Thyroid gland (tissue), 4 donors: ENCODE results near the gene BRD4. TPM values are rescaled to one million over a fixed set of nuclear protein-coding genes. Genes with fewer than 3 reads are reported as not detected.

Experiments used
- DNase-seq, 2 donors: peaks; one replicate each; pipeline ENCODE4 v3.0.0-alpha.2; 2019
- H3K27ac ChIP-seq, 3 donors: fragments of 200-600 bp; sonication (generic); 1 replicate in 2 of 3; 2 replicates in 1 of 3; pipeline ENCODE4 v1.5.1; 2016 to 2019; ENCODE audit warnings: mild to moderate bottlenecking in 1 of 3, moderate library complexity in 1 of 3
- H3K27me3 ChIP-seq: fragments of 200-600 bp; sonication (generic); one replicate; pipeline ENCODE4 v1.5.1; 2019
- H3K36me3 ChIP-seq, 2 donors: fragments of 200-600 bp; sonication (generic); one replicate each; pipeline ENCODE4 v1.5.1; 2016 to 2019
- H3K4me1 ChIP-seq, 2 donors: fragments of 200-600 bp; sonication (generic); one replicate each; pipeline ENCODE4 v1.5.1; 2017 to 2019
- H3K4me3 ChIP-seq, 3 donors: fragments of 200-600 bp; sonication (generic); replicated peaks in 1 of 3; 1 replicate in 2 of 3; 2 replicates in 1 of 3; pipeline ENCODE4 v1.5.1; 2016; ENCODE audit warnings: mild to moderate bottlenecking in 1 of 3
- H3K9me3 ChIP-seq: fragments of 200-600 bp; sonication (generic); one replicate; pipeline ENCODE4 v1.5.1; 2017
- POLR2A ChIP-seq, 2 donors: fragments of 450-650 bp; IDR thresholded peaks; one replicate each; pipeline ENCODE4 v1.6.1; 2017; ENCODE audit warnings: antibody characterized with exemption in 2 of 2, mild to moderate bottlenecking in 2 of 2, moderate library complexity in 1 of 2
- WGBS, 2 donors: methylation state at CpG; one replicate each; pipeline ENCODE4 v1.1.5; 2017; 5-methylcytosine and 5-hydroxymethylcytosine counted together
- intact Hi-C: fragments of 100-400 bp; cut with DNase I; formaldehyde crosslinking; loops from one replicate; pipeline ENCODE4 v1.15.1; 2023
- total RNA-seq, 4 donors: library from RNA; depleted of rRNA; stranded (reverse); fragments of >200 nt; gene quantifications; one replicate each; pipeline ENCODE4 v1.2.3, GENCODE V29; 2016
- TF ChIP-seq, protein P1 (sequence below), 6 experiments: fragments of 200-600 bp in 3 of 6; fragments of 450-650 bp in 3 of 6; sonication (generic) in 3 of 6; IDR thresholded peaks; one replicate each; pipeline ENCODE4 v1.5.1; 2016 to 2019; ENCODE audit warnings: antibody characterized with exemption in 6 of 6, mild to moderate bottlenecking in 2 of 6, inconsistent platforms in 1 of 6, moderate library complexity in 1 of 6

BRD4 gene
- total RNA-seq, 4 donors from 2014 or later: 20.8 to 78.1 (median 32.4) TPM

DNA sequence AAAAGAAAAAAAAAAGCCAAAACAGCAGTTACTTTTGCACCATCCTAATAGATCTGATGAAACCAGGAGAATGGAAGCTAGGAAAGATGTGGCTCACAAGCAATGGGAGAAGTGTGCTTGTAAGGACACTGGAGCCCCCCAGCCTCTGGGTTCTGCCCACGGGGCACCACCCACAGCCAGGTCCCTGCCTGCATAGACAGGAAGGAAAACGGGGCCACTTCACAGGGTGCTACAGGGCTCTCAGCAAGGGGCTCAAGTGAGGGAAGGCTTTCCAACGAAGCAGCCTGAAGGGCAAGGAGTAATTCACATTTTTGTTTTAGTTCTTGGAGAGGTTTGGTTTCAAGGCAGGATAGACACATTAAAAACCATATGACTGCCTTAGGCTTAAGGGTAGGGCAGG, 42.7 kb downstream of the BRD4 start:
- WGBS, 2 donors: 12 to 18% methylated on average over 3 of the region's 3 CpGs
- H3K4me3 ChIP-seq: no peak overlapping the region
- no peaks in the 10 kb centered on the region for H3K27me3 ChIP-seq

DNA sequence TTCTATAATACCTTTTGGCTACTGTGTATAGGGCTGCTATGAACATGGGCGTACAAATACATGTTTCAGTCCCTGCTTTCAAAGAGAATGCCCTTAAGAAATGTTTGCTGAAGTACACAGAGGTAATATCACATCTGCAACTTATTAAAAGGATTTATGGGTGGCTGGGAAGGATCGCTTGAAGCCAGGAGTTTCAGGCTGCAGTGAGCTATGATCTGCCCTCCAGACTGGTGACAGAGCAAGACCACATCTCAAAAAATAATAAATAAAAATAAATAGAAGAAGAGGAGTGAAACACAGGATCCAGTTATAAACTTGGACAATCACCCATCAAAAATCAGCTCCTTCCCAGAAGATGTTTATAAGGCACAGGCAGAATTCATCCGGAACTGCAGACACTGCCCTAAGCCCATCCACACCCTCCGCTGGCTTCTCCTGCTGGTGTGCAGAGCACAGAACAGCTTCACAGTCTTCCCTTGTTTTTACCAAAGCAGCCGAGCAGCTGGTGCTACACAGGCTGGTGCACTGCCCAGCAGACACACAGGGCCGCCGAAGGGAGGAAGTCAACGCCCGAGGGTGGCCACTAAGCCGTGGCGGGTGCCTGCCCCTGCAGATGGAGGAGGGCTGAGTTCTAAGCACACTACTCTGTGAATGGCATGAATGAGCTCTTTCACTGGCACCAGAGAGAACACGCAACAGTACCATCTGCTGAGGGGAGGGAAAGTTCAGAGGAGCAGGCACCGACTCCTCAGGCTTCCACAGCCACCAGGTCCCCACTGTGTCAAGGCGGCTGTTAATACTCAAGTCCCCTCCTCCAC, 44.0 kb downstream of the BRD4 start:
- no peaks in the 10 kb centered on the region for H3K27me3 ChIP-seq
- H3K9me3 ChIP-seq: no peaks in the 10 kb centered on the region
- H3K36me3 ChIP-seq: no peaks in the 10 kb centered on the region
- no peak overlapping the region for H3K27ac ChIP-seq
- intact Hi-C loops: no loop called here
- WGBS, 2 donors: 37 to 43% methylated on average over 10 to 13 of the region's 14 CpGs
- H3K4me3 ChIP-seq: no peak overlapping the region
- no peak for TF ChIP-seq POLR2A (IDR thresholded peaks at IDR 0.05)
- TF ChIP-seq, protein P1, sequence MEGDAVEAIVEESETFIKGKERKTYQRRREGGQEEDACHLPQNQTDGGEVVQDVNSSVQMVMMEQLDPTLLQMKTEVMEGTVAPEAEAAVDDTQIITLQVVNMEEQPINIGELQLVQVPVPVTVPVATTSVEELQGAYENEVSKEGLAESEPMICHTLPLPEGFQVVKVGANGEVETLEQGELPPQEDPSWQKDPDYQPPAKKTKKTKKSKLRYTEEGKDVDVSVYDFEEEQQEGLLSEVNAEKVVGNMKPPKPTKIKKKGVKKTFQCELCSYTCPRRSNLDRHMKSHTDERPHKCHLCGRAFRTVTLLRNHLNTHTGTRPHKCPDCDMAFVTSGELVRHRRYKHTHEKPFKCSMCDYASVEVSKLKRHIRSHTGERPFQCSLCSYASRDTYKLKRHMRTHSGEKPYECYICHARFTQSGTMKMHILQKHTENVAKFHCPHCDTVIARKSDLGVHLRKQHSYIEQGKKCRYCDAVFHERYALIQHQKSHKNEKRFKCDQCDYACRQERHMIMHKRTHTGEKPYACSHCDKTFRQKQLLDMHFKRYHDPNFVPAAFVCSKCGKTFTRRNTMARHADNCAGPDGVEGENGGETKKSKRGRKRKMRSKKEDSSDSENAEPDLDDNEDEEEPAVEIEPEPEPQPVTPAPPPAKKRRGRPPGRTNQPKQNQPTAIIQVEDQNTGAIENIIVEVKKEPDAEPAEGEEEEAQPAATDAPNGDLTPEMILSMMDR (IDR thresholded peaks at IDR 0.05): no peak
- peak; percentile 59 to 70 for DNase-seq
- peaks cover 82 to 87% of the 10 kb centered on the region in 2 donors for H3K4me1 ChIP-seq

More for the DNA sequence above, 42.7 kb downstream of the BRD4 start:
- no peak for TF ChIP-seq POLR2A (IDR thresholded peaks at IDR 0.05)
- TF ChIP-seq, protein P1 (IDR thresholded peaks at IDR 0.05): no peak
- no peak for DNase-seq
- intact Hi-C loops: no loop called here
- Histone ChIP-seq H3K27ac (no peak overlapping the region), H3K36me3 (no peaks in the 10 kb centered on the region), H3K9me3 (no peaks in the 10 kb centered on the region), H3K4me1 (peaks cover 82 to 87% of the 10 kb centered on the region in 2 donors)

DNA sequence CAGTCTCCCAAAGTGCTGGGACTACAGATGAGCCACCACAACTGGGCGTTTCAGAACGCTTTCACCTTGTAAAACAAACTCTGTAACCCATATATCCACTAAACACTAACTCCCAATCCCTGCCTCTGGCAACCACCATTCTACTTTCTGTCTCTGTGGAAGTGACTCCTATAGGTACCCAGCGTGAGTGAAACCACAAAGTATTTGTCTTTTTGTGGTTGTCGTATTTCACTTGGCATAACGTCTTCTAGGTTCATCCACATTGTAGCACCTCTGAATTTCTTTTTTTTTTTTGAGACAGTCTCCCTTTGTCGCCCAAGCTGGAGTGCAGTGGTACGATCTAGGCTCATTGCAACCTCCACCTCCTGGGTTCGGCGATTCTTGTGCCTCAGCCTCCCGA, 44.8 kb downstream of the BRD4 start:
- Histone ChIP-seq H3K4me1 (peaks cover 82 to 87% of the 10 kb centered on the region in 2 donors), H3K36me3 (no peaks in the 10 kb centered on the region), H3K9me3 (no peaks in the 10 kb centered on the region), H3K27me3 (no peaks in the 10 kb centered on the region), H3K4me3 (no peak overlapping the region), H3K27ac (no peak overlapping the region)
- intact Hi-C loops: no loop called here
- 88 to 92% methylated on average over 10 of the region's 10 CpGs for WGBS, 2 donors
- DNase-seq: no peak
- TF ChIP-seq, protein P1 (IDR thresholded peaks at IDR 0.05): no peak
- TF ChIP-seq POLR2A (IDR thresholded peaks at IDR 0.05): no peak

DNA sequence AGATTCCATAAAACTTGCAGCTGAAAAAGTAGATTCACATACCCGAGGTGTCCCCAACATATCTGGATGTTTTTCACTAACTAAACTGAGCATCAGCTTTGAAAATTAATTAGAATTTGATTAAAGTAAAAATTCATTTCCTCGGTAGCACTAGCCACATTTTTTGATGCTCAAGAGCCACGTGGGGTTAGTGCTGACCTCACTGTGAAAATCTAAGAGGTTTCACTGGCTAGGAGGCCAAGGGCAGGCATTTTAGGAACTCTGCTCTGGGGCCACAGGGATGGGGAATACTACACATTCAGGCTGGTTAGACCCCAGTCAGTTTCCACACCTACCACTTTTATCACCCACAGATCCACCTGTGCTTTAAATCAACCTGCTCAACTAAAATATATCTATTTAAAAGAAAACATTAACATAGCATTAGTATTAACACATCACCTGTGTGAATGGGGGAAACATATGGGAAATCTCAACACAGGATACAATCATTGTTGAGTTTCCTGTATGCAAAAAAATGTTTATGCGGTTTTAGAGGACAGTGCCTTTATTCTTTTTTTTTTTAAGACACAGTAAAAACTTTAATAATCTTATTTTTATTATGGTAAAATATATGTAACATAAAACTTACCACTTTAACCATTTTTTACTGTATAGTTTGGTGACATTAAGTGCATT, 45.5 kb downstream of the BRD4 start:
- intact Hi-C loops: no loop called here
- Histone ChIP-seq H3K36me3 (no peaks in the 10 kb centered on the region), H3K9me3 (no peaks in the 10 kb centered on the region), H3K27ac (no peak overlapping the region), H3K4me1 (peaks cover 85 to 87% of the 10 kb centered on the region in 2 donors), H3K4me3 (no peak overlapping the region), H3K27me3 (no peaks in the 10 kb centered on the region)
- no peak for TF ChIP-seq POLR2A (IDR thresholded peaks at IDR 0.05)
- TF ChIP-seq, protein P1 (IDR thresholded peaks at IDR 0.05): no peak
- WGBS, 2 donors: 66 to 71% methylated on average over 4 of the region's 4 CpGs
- DNase-seq: no peak
